GM12878 (cell line): ENCODE results near the gene AJUBA. TPM values are rescaled to one million over a fixed set of nuclear protein-coding genes. Genes with fewer than 3 reads are reported as not detected.

Source experiments
- ATAC-seq: fragments of 200-7000 bp; cut with Tn5 transposase; 3 replicates; pipeline ENCODE4 v1.9.1; 2020; ENCODE audit warnings: mild to moderate bottlenecking, moderate library complexity
- BruUV-seq: library from RNA; stranded (reverse); fragments of 400-500 nt; replicated peaks from 2 replicates; lab custom pipeline; 2021; lab: Mats Ljungman, UMichigan
- CTCF ChIA-PET: fragments of 300-600 bp; sonication (Branson Sonifier 250); formaldehyde crosslinking; extraction: SDS; loops from one replicate; lab custom pipeline; 2021; ENCODE audit warnings: inconsistent platforms; lab: Yijun Ruan, JAX
- POLR2A ChIA-PET: fragments of 350-600 bp; formaldehyde crosslinking; extraction: SDS; loops from one replicate; lab custom pipeline; 2021; ENCODE audit warnings: inconsistent platforms; lab: Charles Lee
- RAD21 ChIA-PET: fragments of 300-600 bp; sonication (Branson Sonifier 250); formaldehyde crosslinking; loops from one replicate; lab custom pipeline; 2023; ENCODE audit warnings: antibody characterized with exemption; ENCODE audit not compliant: unreplicated experiment; lab: Charles Lee
- SMC1A ChIA-PET: fragments of 300-600 bp; sonication (Branson Sonifier 250); formaldehyde crosslinking; loops from one replicate; lab custom pipeline; 2023; ENCODE audit not compliant: unreplicated experiment, uncharacterized antibody; lab: Charles Lee
- DNase-seq: peaks from one replicate; pipeline ENCODE4 v3.0.0-alpha.2; 2011; ENCODE audit warnings: low read depth, low spot score
- FAIRE-seq: peaks from 3 replicates; lab custom pipeline; 2011; peaks lifted over from hg19 to GRCh38; lab: Jason Lieb, UNC
- H2AFZ ChIP-seq: 2 replicates; pipeline ENCODE4 v1.6.0; 2011; ENCODE audit warnings: low read depth, low read length, control low read depth; ENCODE audit not compliant: control insufficient read depth
- H3K27ac ChIP-seq: 2 replicates; pipeline ENCODE4 v1.5.1; 2011; ENCODE audit warnings: control low read depth; ENCODE audit not compliant: control insufficient read depth, insufficient read depth
- H3K27me3 ChIP-seq, 2 experiments: replicated peaks in 1 of 2; 2 replicates each; pipeline versions ENCODE4 v1.6.0 to v1.6.1; 2011; ENCODE audit warnings: low read length in 1 of 2; ENCODE audit not compliant: control insufficient read depth in 2 of 2, insufficient read depth in 2 of 2
- H3K36me3 ChIP-seq, 2 experiments: 2 replicates each; pipeline ENCODE4 v1.5.1; 2011; ENCODE audit warnings: low read length in 1 of 2; ENCODE audit not compliant: control insufficient read depth in 2 of 2, insufficient read depth in 2 of 2
- H3K4me1 ChIP-seq: 2 replicates; pipeline ENCODE4 v1.6.1; 2011; ENCODE audit warnings: mild to moderate bottlenecking, low read length, moderate library complexity, mixed read lengths; ENCODE audit not compliant: control insufficient read depth, insufficient read depth
- H3K4me2 ChIP-seq: 2 replicates; pipeline ENCODE4 v1.6.0; 2011; ENCODE audit warnings: control low read depth; ENCODE audit not compliant: control insufficient read depth, insufficient read depth
- H3K4me3 ChIP-seq: fragments of 200-600 bp; sonication (generic); 2 replicates; pipeline ENCODE4 v1.5.1; 2016
- H3K79me2 ChIP-seq: 2 replicates; pipeline ENCODE4 v1.6.0; 2011; ENCODE audit warnings: low read length; ENCODE audit not compliant: control insufficient read depth, insufficient read depth
- H3K9ac ChIP-seq: 2 replicates; pipeline ENCODE4 v1.8.0; 2011; ENCODE audit warnings: low read length, control low read depth, mixed read lengths; ENCODE audit not compliant: control insufficient read depth, insufficient read depth
- H3K9me3 ChIP-seq: replicated peaks from 3 replicates; pipeline ENCODE4 v1.5.1; 2011; ENCODE audit warnings: mild to moderate bottlenecking, low read length; ENCODE audit not compliant: control insufficient read depth, insufficient read depth
- H4K20me1 ChIP-seq: 2 replicates; pipeline ENCODE4 v1.6.0; 2011; ENCODE audit not compliant: control insufficient read depth, insufficient read depth
- BCL3 ChIP-seq: IDR thresholded peaks from 2 replicates; pipeline ENCODE4 v1.6.1; 2011; ENCODE audit warnings: borderline replicate concordance, low read depth, mild to moderate bottlenecking, moderate library complexity, low read length; ENCODE audit not compliant: insufficient read depth, poor library complexity, severe bottlenecking
- GABPA ChIP-seq: IDR thresholded peaks from 2 replicates; pipeline ENCODE4 v1.6.1; 2014; ENCODE audit warnings: antibody characterized with exemption, low read depth, mild to moderate bottlenecking, inconsistent platforms
- HDAC6 ChIP-seq: fragments of 200-600 bp; sonication (generic); IDR thresholded peaks from one replicate; pipeline ENCODE4 v1.8.0; 2017; ENCODE audit warnings: antibody characterized with exemption; ENCODE audit not compliant: unreplicated experiment
- HDGF ChIP-seq: fragments of 450-650 bp; IDR thresholded peaks from 2 replicates; pipeline ENCODE4 v1.6.1; 2016; ENCODE audit warnings: antibody characterized with exemption
- RBBP5 ChIP-seq: fragments of 200-600 bp; sonication (generic); conservative IDR thresholded peaks from 2 replicates; pipeline ENCODE4 v1.6.1; 2016
- SIN3A ChIP-seq: IDR thresholded peaks from 2 replicates; pipeline ENCODE4 v1.6.1; 2012; ENCODE audit warnings: low read depth, low read length, improper control_type of control experiment
- SIX5 ChIP-seq: IDR thresholded peaks from 2 replicates; pipeline ENCODE4 v1.6.1; 2011; ENCODE audit warnings: mild to moderate bottlenecking, low read depth, low read length, moderate library complexity; ENCODE audit not compliant: severe bottlenecking
- SMARCA5 ChIP-seq: fragments of 450-650 bp; IDR thresholded peaks from 2 replicates; pipeline ENCODE4 v1.6.1; 2017; ENCODE audit warnings: mild to moderate bottlenecking
- SMC3 ChIP-seq: IDR thresholded peaks from 2 replicates; pipeline ENCODE4 v1.6.1; 2011; ENCODE audit warnings: low read length, improper control_type of control experiment, borderline replicate concordance
- SP1 ChIP-seq: IDR thresholded peaks from one replicate; pipeline ENCODE4 v1.6.1; 2011; ENCODE audit warnings: low read depth, low read length
- YY1 ChIP-seq: IDR thresholded peaks from 2 replicates; pipeline ENCODE4 v1.6.1; 2011; ENCODE audit warnings: low read depth, mild to moderate bottlenecking, low read length
- WGBS: methylation state at CpG from one replicate; pipeline ENCODE4 v1.1.6; 2016; ENCODE audit warnings: low lambda C conversion rate; ENCODE audit not compliant: insufficient replicate concordance, insufficient coverage; ENCODE audit errors: missing lambda C conversion rate; 5-methylcytosine and 5-hydroxymethylcytosine counted together
- in situ Hi-C: fragments of 300-500 bp; cut with MboI; formaldehyde crosslinking; loops from 9 replicates; pipeline ENCODE4 v1.14.3; 2018; ENCODE audit warnings: mixed read lengths
- intact Hi-C: fragments of 100-400 bp; cut with micrococcal nuclease; formaldehyde crosslinking; loops from one replicate; pipeline ENCODE4 v1.14.2; 2022; ENCODE audit not compliant: unreplicated experiment
- polyA plus RNA-seq, 11 experiments: library from polyadenylated mRNA; depleted of rRNA in 4 of 11; unstranded in 6 of 11; stranded (reverse) in 5 of 11; fragments of >200 nt; fragmentation: Nextera tagmentation in 4 of 11; fragmentation: Illumina TruSeq in 1 of 11; extraction: Ambion mirVana in 4 of 11; extraction: Trizol in 1 of 11; gene quantifications; 1 replicate in 1 of 11; 2 replicates in 10 of 11; pipeline versions ENCODE4 v1.2.1 to v1.2.3, GENCODE V29; 2011 to 2016; ENCODE audit warnings: inconsistent platforms in 2 of 11, missing spikeins in 2 of 11, low read depth in 1 of 11
- total RNA-seq, 4 experiments: library from RNA; depleted of rRNA in 3 of 4; stranded (reverse); fragments of >200 nt in 3 of 4; fragmentation: Illumina TruSeq in 1 of 4; extraction: Trizol in 1 of 4; gene quantifications; 2 replicates each; pipeline versions ENCODE4 v1.2.1 to v1.2.3, GENCODE V29; 2013 to 2021

AJUBA gene
- total and polyA plus RNA-seq, 10 of the 15 experiments (the other 5 are each of a cell fraction or from before 2014, with no cell fraction given) = 0.03 to 18.1 (median 0.36) TPM; not detected in 1

- FAIRE-seq (no peak), DNase-seq (no peak), ATAC-seq (no peak)
- H3K27ac ChIP-seq = no peak overlapping the region
- no peak overlapping the region for H3K4me3 ChIP-seq
- H3K9me3 ChIP-seq = no peaks in the 10 kb centered on the region
- intact Hi-C loops (no loop called here), in situ Hi-C loops (no loop called here)
- ChIA-PET SMC1A (interaction anchor here (0.6 to 6.9 kb wide), 7 partner anchors 10 to 72 kb away, joined by 3 to 77 read pairs (median 39); partner anchors contain the start of genes AJUBA and CDH24), POLR2A (interaction anchor here (0.5 to 3.2 kb wide), 6 partner anchors 10 to 207 kb away, joined by 3 to 29 read pairs (median 3); no protein-coding TSS in a partner anchor), RAD21 (interaction anchor here (2.9 to 7.5 kb wide), 4 partner anchors 10 to 72 kb away, joined by 16 to 166 read pairs (median 36); partner anchors contain the start of gene CDH24), CTCF (interaction anchor here (0.7 to 25.0 kb wide), 11 partner anchors 9 to 80 kb away, joined by 3 to 853 read pairs (median 22); partner anchors contain the start of genes AJUBA, CDH24 and PRMT5)
- H3K27me3 ChIP-seq = no peaks in the 10 kb centered on the region
- no TSS peak for BruUV-seq
- 72% methylated on average over 11 of the region's 11 CpGs for WGBS
- no peaks in the 10 kb centered on the region for H3K36me3 ChIP-seq
- H4K20me1 ChIP-seq = no peaks in the 10 kb centered on the region
- no peak overlapping the region for H3K4me2 ChIP-seq
- no peaks in the 10 kb centered on the region for H3K79me2 ChIP-seq
- no peaks in the 10 kb centered on the region for H3K4me1 ChIP-seq
- no peak overlapping the region for H2AFZ ChIP-seq
- TF ChIP-seq SP1 (no peak), BCL3 (no peak), RBBP5 (no peak), SIN3A (no peak), HDAC6 (no peak), SIX5 (no peak), SMARCA5 (no peak), GABPA (no peak), HDGF (no peak), YY1 (no peak), SMC3 (no peak)
- no peak overlapping the region for H3K9ac ChIP-seq
Measured at GRCh38 chr14:22996768-22997654, 14.7 kb upstream of the AJUBA start.
